Motor neuron (in vitro differentiated cells): ENCODE data around the gene PTPN18. TPM values are rescaled to one million over a fixed set of nuclear protein-coding genes. Genes with fewer than 3 reads are reported as not detected.

Experiments used
- ATAC-seq, 8 experiments: fragments of 200-7000 bp; cut with Tn5 transposase; replicated peaks in 6 of 8; 2 replicates each; pipeline ENCODE4 v1.8.0; 2021; ENCODE audit warnings: mild to moderate bottlenecking in 8 of 8, moderate library complexity in 8 of 8
- H3K27ac ChIP-seq, 2 donors: fragments of 250-450 bp; sonication (Bioruptor Pico); 2 replicates each; pipeline ENCODE4 v1.9.0; 2021; ENCODE audit warnings: antibody characterized with exemption in 2 of 2, mild to moderate bottlenecking in 2 of 2, moderate library complexity in 1 of 2
- H3K4me1 ChIP-seq, 2 donors: fragments of 250-450 bp; sonication (Bioruptor Pico); replicated peaks in 1 of 2; 2 replicates each; pipeline ENCODE4 v1.6.1; 2021; ENCODE audit warnings: antibody characterized with exemption in 2 of 2, mild to moderate bottlenecking in 2 of 2, moderate library complexity in 1 of 2
- H3K4me3 ChIP-seq, 5 donors: fragments of 250-450 bp; sonication (Bioruptor Pico); 2 replicates each; pipeline ENCODE4 v1.9.0; 2021; ENCODE audit warnings: antibody characterized with exemption in 5 of 5, mild to moderate bottlenecking in 5 of 5, moderate library complexity in 4 of 5
- WGBS, 10 experiments: fragments of 450-650 bp; shearing (Covaris generic); methylation state at CpG; one replicate each; pipeline ENCODE4 v1.0.0; 2022; 5-methylcytosine and 5-hydroxymethylcytosine counted together
- in situ Hi-C, 9 experiments: fragments of 400-800 bp; cut with MboI; loops; one replicate each; pipeline ENCODE4 v1.15.0; 2021; ENCODE audit warnings: low sequenced_read_pairs in 9 of 9, low pct_unique_long_range_greater_than_20kb in 2 of 9; ENCODE audit not compliant: unreplicated experiment in 9 of 9
- total RNA-seq, 8 experiments: library from RNA; unstranded; fragments of 300-600 nt; gene quantifications; 2 replicates each; pipeline versions ENCODE4 v1.2.3 to v1.2.4, GENCODE V29; 2022

Gene PTPN18
- total RNA-seq, 8 experiments from 2014 or later: 11.7 to 34.2 (median 17.7) TPM

DNA sequence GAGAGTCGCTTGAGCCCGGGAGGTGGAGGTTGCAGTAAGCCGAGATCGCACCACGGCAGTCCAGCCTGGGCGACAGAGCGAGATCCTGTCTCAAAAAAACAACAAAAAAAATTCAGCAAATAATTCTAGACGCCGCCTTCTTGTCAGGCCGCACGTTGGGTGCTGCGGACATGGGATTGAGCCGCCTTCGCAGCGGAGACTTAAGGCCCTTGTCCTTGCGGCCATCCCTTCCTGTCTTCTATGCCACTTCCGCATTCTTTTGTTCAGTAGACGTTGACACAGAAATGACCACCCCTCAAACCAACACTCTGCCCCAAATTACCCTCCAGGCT, 15.8 kb downstream of the PTPN18 start:
- in situ Hi-C loops: no loop called here
- Histone ChIP-seq H3K4me3 (peak overlapping the region; percentile 66 to 89 (median 72)), H3K27ac (peak overlapping the region; percentile 91 to 94), H3K4me1 (peaks cover 9 to 16% of the 10 kb centered on the region in 2 donors)
- peak in 2 of 8 experiments; percentile 4 to 9 for ATAC-seq
- WGBS, 10 experiments: 30 to 100% (median 53%) methylated on average over 1 to 14 of the region's 18 CpGs; no CpG with 5 or more reads in 4 of the 10 experiments

DNA sequence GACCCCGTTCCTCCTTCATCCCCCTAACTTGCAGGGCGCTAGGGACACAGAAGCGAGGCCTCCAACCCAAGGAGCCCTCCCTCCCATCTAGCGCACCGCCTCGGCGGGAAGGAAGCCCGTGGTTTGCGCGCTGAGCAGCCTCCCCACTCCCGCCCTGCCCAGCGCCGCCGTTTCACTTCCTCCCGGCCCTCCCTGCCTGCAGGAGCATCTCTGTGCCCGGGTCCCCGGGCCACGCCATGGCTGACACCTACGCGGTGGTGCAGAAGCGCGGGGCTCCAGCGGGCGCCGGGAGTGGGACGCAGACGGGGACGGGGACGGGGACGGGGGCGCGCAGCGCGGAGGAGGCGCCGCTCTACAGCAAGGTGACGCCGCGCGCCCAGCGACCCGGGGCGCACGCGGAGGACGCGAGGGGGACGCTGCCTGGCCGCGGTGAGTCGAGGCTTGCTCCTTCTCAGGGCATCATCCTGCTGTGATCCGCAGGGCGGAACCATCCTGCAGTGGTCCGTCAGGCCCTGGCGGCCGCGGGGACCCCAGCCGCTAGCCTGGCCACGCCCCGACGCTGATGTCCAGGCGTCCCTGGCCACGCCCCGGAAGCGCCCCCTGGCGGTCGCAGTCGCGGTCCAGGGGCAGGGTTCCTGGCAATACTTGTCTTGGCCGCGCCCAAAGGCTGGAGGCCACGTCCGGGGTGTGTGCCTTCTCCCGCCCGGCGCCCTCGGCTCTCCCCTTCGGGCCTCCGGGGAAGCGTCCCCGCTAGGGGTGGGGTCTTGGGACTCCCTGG, 16.4 kb downstream of the PTPN18 start:
- in situ Hi-C loops: no loop called here
- peak overlapping the region; percentile 91 to 94 for H3K27ac ChIP-seq
- peak; percentile 88 to 97 (median 96) for ATAC-seq
- WGBS, 10 experiments: 0% methylated on average over 4 of the region's 81 CpGs; no CpG with 5 or more reads in 9 of the 10 experiments
- H3K4me1 ChIP-seq: peaks cover 9 to 16% of the 10 kb centered on the region in 2 donors
- H3K4me3 ChIP-seq: peak overlapping the region; percentile 66 to 89 (median 72)

DNA sequence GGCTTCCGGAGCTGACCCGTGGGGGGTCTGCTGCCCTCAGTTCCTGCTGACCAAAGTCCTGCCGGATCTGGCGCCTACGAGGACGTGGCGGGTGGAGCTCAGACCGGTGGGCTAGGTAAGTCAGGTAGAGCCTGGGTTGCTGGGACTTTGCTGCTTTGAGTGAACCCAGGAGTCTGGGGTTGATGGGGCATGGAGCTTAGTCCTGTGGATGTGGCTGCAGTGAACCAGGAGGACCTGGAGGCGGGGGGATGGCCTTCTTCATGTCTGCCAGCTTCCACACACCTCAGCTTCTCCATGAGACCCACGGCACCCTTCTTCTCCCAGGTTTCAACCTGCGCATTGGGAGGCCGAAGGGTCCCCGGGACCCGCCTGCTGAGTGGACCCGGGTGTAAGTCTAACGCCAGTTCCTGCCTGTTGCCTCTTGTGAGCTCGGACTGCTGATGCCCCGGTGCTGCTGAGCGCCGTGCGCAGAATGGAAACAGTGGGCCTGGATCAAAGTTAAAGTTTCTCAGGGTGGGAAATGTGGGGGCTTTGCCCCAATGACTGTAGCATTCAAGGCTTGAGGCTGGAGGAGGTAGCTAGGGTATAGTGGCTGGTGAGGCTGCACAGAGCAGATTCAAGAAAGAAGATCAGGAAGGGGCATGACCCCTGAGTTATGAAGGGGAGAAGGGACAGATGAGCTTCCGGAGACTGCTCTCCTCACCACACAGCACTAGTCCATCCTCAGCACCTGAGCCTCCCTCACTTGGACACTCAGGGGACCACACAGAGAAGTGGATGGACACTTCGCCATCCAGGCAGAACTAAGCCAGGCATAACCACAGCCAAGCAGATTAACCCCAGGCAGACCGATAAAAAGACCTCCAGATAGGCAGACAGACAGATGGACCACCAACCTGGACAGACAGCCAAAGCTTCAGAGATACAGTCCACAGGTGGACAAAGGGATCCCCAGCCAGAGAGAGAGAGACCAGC, 17.3 kb downstream of the PTPN18 start:
- peak overlapping the region; percentile 66 to 89 (median 72) for H3K4me3 ChIP-seq
- 67 to 100% (median 83%) methylated on average over 1 to 6 of the region's 24 CpGs; no CpG with 5 or more reads in 3 of the 10 experiments for WGBS, 10 experiments
- in situ Hi-C loops: no loop called here
- ATAC-seq: no peak
- H3K4me1 ChIP-seq: peaks cover 9 to 16% of the 10 kb centered on the region in 2 donors
- peak overlapping the region; percentile 91 to 94 for H3K27ac ChIP-seq

DNA sequence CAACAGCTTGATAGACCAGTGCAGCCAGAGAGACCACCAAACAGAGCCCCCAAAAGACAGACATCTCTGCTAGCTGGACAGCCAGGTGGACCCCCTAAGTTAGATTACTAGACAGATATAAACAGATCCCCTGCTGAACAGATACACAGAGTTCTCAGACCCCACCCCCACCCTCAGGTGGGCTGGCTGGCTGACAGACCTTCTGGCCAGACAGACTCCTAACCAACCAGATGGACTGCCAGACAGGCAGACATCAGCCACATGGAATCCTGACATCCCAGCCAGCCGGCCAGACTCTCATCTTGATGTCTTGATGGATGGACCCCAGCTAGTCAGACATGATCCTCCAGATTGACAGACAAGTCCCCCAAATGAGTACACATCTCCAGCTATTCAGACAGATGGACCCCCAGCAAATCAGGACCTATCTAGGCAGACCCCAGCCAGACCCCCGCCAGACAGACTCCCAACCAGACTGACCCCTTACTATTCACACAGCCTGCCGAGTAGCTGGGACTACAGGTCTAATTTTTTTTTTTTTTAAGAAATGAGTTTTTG, 18.0 kb downstream of the PTPN18 start:
- in situ Hi-C loops: no loop called here
- Histone ChIP-seq H3K4me3 (no peak overlapping the region), H3K27ac (no peak overlapping the region), H3K4me1 (peaks cover 9 to 16% of the 10 kb centered on the region in 2 donors)
- WGBS, 10 experiments: 83 to 100% (median 100%) methylated on average over 1 to 2 of the region's 3 CpGs; no CpG with 5 or more reads in 3 of the 10 experiments
- ATAC-seq: no peak

DNA sequence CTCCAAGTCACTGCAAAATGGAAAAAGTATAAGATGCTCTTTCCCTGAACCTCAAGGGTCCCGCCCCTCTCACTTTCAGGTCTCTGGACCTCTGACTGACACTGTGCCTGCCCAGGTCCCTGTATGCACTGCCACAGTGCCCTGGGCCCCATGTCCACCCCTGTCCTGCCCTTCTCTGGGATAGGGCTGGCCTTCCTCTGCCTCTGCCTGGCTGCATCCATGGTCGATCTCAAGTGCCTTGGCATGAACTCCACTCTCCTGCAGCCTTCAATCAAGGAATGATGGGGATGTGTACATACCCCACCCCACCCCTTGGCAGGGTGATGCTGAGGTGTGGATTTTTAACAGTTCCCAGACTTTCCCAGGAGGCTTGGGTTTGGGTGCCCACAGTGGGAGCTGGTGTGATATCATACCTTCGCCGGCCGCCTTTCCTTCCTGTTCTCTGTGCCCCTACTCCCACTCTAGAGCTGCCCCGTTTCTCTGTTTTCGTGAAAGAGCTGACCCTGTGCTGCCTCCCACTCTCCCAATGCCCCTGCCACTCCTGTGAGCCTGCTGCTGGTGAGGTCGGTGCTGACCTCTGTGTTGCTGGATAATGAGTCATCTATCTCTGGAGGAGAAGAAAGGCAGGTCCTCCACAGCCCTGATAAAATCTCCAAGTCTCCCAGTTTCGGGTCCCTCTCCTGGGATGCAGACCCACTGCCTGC, 18.9 kb downstream of the PTPN18 start:
- WGBS, 10 experiments: 40 to 80% (median 65%) methylated on average over 1 to 3 of the region's 9 CpGs; no CpG with 5 or more reads in 7 of the 10 experiments
- Histone ChIP-seq H3K4me3 (no peak overlapping the region), H3K27ac (no peak overlapping the region), H3K4me1 (peaks cover 9 to 16% of the 10 kb centered on the region in 2 donors)
- in situ Hi-C loops: no loop called here
- no peak for ATAC-seq

DNA sequence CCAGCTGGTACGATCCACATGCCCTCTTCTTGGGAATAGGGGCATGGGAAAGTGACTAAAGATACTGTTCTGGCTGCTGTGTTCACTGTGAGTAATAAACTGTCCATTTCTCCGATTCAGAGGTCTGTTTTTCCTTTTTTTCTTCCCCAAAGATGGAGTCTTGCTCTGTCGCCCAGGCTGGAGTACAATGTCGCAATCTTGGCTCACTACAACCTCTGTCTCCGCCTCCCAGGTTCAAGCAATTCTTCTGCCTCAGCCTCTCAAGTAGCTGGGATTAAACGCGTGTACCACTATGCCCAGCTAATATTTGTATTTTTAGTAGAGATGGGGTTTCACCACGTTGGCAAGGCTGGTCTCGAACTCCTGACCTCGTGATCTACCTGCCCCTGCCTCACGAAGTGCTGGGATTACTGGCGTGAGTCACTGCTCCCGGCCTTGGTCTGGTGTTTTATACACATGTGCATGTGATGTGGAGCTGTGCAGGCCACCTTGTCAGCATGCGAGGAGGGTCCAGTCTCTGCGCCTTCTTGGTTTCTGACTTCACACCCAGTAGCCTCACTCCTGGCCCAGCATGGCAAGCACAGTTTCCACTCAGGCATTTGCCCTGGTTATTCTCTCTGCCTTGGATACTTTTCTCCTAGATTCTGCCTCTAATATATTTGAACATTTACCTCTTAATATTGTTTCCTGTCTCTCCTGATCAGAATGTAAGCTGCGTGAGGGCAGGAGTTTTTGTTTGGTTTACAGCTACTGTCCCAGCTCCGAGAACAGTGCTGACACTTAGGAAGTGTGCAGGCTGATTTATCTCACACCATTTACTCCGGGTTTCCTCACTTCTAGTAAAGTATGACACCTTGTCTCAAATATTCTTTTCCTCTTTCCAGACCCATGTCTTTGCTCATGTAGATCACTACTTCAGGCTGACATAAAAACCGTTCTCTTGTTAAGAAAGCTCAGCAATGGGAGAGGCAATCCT, 19.7 kb downstream of the PTPN18 start:
- Histone ChIP-seq H3K4me1 (peaks cover 9 to 16% of the 10 kb centered on the region in 2 donors), H3K27ac (no peak overlapping the region), H3K4me3 (no peak overlapping the region)
- in situ Hi-C loops: no loop called here
- no peak for ATAC-seq
- 89 to 100% (median 97%) methylated on average over 1 to 13 of the region's 19 CpGs for WGBS, 10 experiments

DNA sequence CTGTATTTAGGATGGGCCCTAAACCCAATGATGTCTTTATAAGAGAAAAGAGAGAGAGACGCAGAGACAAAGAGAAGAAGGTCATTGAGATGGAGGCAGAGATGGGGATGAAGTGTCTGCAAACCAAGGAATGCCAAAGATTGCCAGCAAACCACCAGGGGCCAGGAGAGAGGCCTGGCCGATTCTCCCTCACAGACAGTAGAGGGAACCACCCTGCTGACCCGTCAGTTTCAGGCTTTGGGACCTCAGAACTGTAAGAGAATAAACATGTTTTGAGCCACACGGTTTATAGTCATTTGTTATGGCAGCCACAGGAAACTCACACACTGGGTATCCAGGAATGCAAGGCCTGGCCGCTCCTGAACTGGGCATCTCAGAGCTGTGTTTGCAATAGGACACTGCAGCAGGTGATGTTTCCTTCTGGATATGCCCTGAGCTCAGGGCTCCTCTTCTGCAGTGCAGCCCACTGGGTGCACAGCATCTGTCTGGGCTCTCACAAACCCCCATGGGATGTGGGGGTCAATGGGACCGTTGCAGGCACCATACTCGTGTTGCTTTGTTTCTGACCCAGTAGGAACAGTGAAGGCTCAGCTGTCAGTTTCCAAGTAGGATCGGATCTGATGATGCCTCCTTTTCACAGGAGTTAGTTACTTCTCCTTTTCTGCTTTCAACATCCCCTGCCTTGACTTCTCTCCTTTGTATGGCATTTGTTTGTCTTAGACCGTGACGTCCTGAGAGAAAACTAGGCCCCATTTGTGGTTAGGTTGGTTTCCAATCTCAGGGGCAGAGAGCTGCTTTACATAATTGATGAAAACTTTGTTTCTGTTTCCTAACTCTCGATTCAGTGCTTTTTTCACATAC, 20.8 kb downstream of the PTPN18 start:
- Histone ChIP-seq H3K4me1 (peaks cover under 1 to 10% of the 10 kb centered on the region in 2 donors), H3K27ac (no peak overlapping the region), H3K4me3 (no peak overlapping the region)
- in situ Hi-C loops: no loop called here
- 62 to 80% (median 75%) methylated on average over 3 to 8 of the region's 11 CpGs; no CpG with 5 or more reads in 2 of the 10 experiments for WGBS, 10 experiments
- no peak for ATAC-seq

DNA sequence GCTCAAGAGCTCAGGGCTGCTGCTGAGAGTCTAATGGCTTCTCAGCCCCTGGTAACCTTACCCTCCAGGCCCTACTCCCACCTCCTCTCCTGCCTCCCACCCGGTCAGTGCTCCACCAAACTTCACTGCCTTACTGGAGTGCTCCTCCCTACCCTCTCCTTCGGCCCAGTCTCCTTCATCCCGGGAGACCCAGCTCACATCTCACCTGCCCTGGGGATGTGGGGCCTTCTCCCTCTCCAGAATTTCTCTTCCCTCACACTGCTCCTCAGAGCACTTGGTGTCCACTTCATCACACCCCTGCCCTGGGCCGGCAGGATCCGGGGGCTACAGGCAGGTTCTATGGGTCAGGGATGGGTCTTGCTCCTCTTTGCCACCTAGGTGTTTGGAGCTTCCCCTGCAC, 21.6 kb downstream of the PTPN18 start:
- Histone ChIP-seq H3K4me1 (peaks cover 0 to 9% of the 10 kb centered on the region in 2 donors), H3K27ac (no peak overlapping the region), H3K4me3 (no peak overlapping the region)
- 70 to 75% methylated on average over 1 to 2 of the region's 5 CpGs; no CpG with 5 or more reads in 8 of the 10 experiments for WGBS, 10 experiments
- ATAC-seq: no peak
- in situ Hi-C loops: no loop called here

DNA sequence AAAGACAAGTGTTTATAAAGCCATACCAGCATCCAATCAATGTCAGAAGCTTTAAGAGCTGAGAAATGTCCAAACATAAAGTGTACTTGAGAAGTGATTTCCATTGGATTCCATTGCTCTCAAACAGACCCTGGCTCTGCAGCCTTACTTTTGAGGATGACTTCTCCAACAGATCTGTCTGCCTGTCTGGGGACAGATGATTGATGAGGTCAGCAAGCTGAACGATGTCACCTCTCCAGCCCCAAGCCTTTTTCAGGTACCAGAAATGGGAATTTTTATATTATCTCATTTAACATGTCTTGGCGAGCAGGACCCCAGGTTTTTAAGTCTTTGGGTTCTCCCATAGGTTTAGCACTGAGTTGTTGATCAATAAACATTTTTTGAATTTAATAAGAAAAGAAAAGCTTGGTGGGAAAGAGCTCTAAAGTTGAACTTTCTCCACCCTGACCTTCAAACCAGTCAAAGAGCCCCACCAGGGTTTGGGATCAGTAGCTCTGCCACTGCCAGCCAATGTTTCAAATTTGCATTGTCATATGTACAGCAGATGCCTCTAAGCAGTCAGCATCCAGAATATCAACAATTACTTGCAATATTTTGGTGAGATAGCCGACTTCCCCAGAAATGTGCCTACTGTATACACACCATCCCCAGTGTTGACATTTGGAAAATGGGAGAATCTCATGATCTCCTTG, 22.5 kb downstream of the PTPN18 start:
- 50 to 100% (median 81%) methylated on average over 1 to 3 of the region's 3 CpGs for WGBS, 10 experiments
- no peak for ATAC-seq
- no peak overlapping the region for H3K27ac ChIP-seq
- H3K4me1 ChIP-seq: peaks cover 0 to 4% of the 10 kb centered on the region in 2 donors
- H3K4me3 ChIP-seq: no peak overlapping the region
- in situ Hi-C loops: no loop called here

DNA sequence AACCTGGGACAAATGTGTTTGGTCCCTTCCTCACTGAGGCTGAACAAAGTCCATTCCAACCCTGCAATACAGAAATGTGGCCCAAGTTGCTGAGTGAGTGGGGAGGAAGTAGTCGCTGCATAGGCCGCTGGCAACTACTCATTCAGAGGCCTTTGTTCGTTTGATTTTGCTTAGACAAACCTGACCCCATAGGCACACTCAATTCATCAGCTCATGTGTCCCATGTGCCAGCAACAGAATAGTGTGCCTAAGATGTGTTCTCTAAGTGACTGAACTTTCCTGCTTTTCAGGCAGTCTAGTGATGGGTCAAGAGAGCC, 23.0 kb downstream of the PTPN18 start:
- WGBS, 10 experiments: 50 to 100% (median 84%) methylated on average over 1 to 3 of the region's 3 CpGs; no CpG with 5 or more reads in 4 of the 10 experiments
- ATAC-seq: no peak
- H3K4me1 ChIP-seq: no peaks in the 10 kb centered on the region
- in situ Hi-C loops: no loop called here
- no peak overlapping the region for H3K27ac ChIP-seq
- H3K4me3 ChIP-seq: no peak overlapping the region
